Mesenchymal stem cell (in vitro differentiated cells and primary cell): ENCODE measurements around the gene RAD51B.

Experiments used
- DNase-seq: peaks from one replicate; pipeline ENCODE4 v3.0.0-alpha.2; 2013
- H2AFZ ChIP-seq: one replicate; pipeline ENCODE4 v1.6.1; 2013; ENCODE audit warnings: low read depth, mild to moderate bottlenecking, control low read depth, inconsistent platforms, low read length, moderate library complexity
- H2AK5ac ChIP-seq: 2 replicates; pipeline ENCODE4 v1.6.1; 2013; ENCODE audit warnings: low read length, moderate library complexity, mild to moderate bottlenecking, inconsistent platforms; ENCODE audit not compliant: severe bottlenecking
- H2BK120ac ChIP-seq: one replicate; pipeline ENCODE4 v1.6.1; 2013; ENCODE audit warnings: low read depth, mild to moderate bottlenecking, inconsistent platforms, low read length, moderate library complexity
- H2BK12ac ChIP-seq, 2 experiments: one replicate each; pipeline ENCODE4 v1.6.1; 2013; ENCODE audit warnings: inconsistent platforms in 2 of 2, low read length in 2 of 2, mild to moderate bottlenecking in 2 of 2, moderate library complexity in 2 of 2, control low read depth in 1 of 2
- H2BK15ac ChIP-seq: one replicate; pipeline ENCODE4 v1.6.1; 2013; ENCODE audit warnings: mild to moderate bottlenecking, low read depth, inconsistent platforms; ENCODE audit not compliant: poor library complexity, severe bottlenecking
- H2BK5ac ChIP-seq: 2 replicates; pipeline ENCODE4 v1.6.1; 2013; ENCODE audit warnings: low read depth, mild to moderate bottlenecking, low read length, control low read depth, inconsistent platforms; ENCODE audit not compliant: poor library complexity, severe bottlenecking
- H3K14ac ChIP-seq, 2 experiments: one replicate each; pipeline ENCODE4 v1.6.1; 2013; ENCODE audit warnings: inconsistent platforms in 2 of 2, low read length in 2 of 2, control low read depth in 1 of 2, mild to moderate bottlenecking in 1 of 2, moderate library complexity in 1 of 2
- H3K18ac ChIP-seq, 2 experiments: one replicate each; pipeline ENCODE4 v1.6.1; 2013; ENCODE audit warnings: inconsistent platforms in 2 of 2, low read length in 2 of 2, control low read depth in 1 of 2, low read depth in 1 of 2, mild to moderate bottlenecking in 1 of 2
- H3K23ac ChIP-seq, 2 experiments: one replicate each; pipeline ENCODE4 v1.6.1; 2013; ENCODE audit warnings: inconsistent platforms in 2 of 2, low read length in 2 of 2, mild to moderate bottlenecking in 2 of 2, moderate library complexity in 2 of 2, control low read depth in 1 of 2
- H3K27ac ChIP-seq: 2 replicates; pipeline ENCODE4 v1.5.1; 2013; ENCODE audit warnings: mild to moderate bottlenecking, moderate library complexity, low read length, control low read depth, inconsistent platforms; ENCODE audit not compliant: poor library complexity, severe bottlenecking
- H3K27me3 ChIP-seq, 2 experiments: 2 replicates each; pipeline versions ENCODE4 v1.6.1 to v1.7.0; 2013; ENCODE audit warnings: low read length in 2 of 2, mild to moderate bottlenecking in 2 of 2, moderate library complexity in 2 of 2, control low read depth in 1 of 2, inconsistent platforms in 1 of 2; ENCODE audit not compliant: control insufficient read depth in 1 of 2, insufficient read depth in 1 of 2
- H3K36me3 ChIP-seq, 2 experiments: 2 replicates each; pipeline versions ENCODE4 v1.6.1 to v1.7.0; 2013; ENCODE audit warnings: low read length in 2 of 2, control low read depth in 1 of 2, inconsistent platforms in 1 of 2, low read depth in 1 of 2, mild to moderate bottlenecking in 1 of 2; ENCODE audit not compliant: insufficient read depth in 2 of 2, control insufficient read depth in 1 of 2
- H3K4ac ChIP-seq, 2 experiments: one replicate each; pipeline ENCODE4 v1.6.1; 2013; ENCODE audit warnings: inconsistent platforms in 2 of 2, low read length in 2 of 2, mild to moderate bottlenecking in 2 of 2, moderate library complexity in 2 of 2, control low read depth in 1 of 2, low read depth in 1 of 2
- H3K4me1 ChIP-seq: 2 replicates; pipeline ENCODE4 v1.6.1; 2013; ENCODE audit warnings: low read depth, low read length, control low read depth; ENCODE audit not compliant: control insufficient read depth, insufficient read depth
- H3K4me2 ChIP-seq: 2 replicates; pipeline ENCODE4 v1.6.1; 2013; ENCODE audit warnings: low read length, mild to moderate bottlenecking, inconsistent platforms; ENCODE audit not compliant: poor library complexity, severe bottlenecking
- H3K4me3 ChIP-seq, 2 experiments: 2 replicates each; pipeline versions ENCODE4 v1.5.1 to v1.7.0; 2013; ENCODE audit warnings: low read length in 2 of 2, mild to moderate bottlenecking in 2 of 2, control low read depth in 1 of 2, low read depth in 1 of 2; ENCODE audit not compliant: insufficient read depth in 1 of 2
- H3K79me1 ChIP-seq: replicated peaks from 2 replicates; pipeline ENCODE4 v1.6.1; 2013; ENCODE audit warnings: mild to moderate bottlenecking, control low read depth, low read length, inconsistent platforms; ENCODE audit not compliant: poor library complexity, severe bottlenecking
- H3K9ac ChIP-seq: 2 replicates; pipeline ENCODE4 v1.7.0; 2013; ENCODE audit warnings: mild to moderate bottlenecking, low read length, moderate library complexity
- H3K9me3 ChIP-seq: 2 replicates; pipeline ENCODE4 v1.7.0; 2013; ENCODE audit warnings: mild to moderate bottlenecking, low read length; ENCODE audit not compliant: control insufficient read depth
- H4K8ac ChIP-seq: one replicate; pipeline ENCODE4 v1.6.1; 2013; ENCODE audit warnings: inconsistent platforms, mild to moderate bottlenecking, low read length, moderate library complexity
- H4K91ac ChIP-seq: one replicate; pipeline ENCODE4 v1.6.1; 2013; ENCODE audit warnings: mild to moderate bottlenecking, low read length, inconsistent platforms
- WGBS: methylation state at CpG from one replicate; pipeline ENCODE4 v1.1.7; 2013; ENCODE audit warnings: mixed read lengths; 5-methylcytosine and 5-hydroxymethylcytosine counted together

RAD51B gene

DNA sequence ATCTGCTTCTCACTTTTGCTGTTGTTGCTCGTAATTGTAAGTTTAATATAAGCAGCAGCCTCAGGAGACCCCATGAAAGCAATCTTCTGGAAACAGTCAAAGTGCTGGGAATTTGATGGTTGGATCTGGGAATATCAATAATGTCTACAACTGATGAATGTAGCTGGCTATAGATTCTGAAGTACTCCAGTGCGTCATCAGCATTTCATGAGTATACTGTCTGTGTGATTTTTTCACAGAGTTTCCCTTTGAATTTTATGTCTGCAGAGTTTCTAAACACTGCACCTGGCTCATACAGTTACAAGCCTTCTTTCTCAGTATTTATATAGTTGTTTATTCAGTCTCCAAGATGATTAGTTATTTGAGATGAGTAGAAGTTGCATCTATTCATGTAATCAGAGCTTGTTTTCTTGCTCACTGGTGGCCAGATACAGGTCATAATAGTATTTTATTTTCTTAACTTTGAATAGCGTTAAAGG, 222.3 kb downstream of the RAD51B start:
- H3K18ac ChIP-seq = peak overlapping the region in 1 of 2 experiments; percentile 62
- H3K79me1 ChIP-seq = no peaks in the 10 kb centered on the region
- H3K36me3 ChIP-seq = no peaks in the 10 kb centered on the region
- DNase-seq = no peak
- no peak overlapping the region for H3K9ac ChIP-seq
- no peaks in the 10 kb centered on the region for H3K9me3 ChIP-seq
- H3K27ac ChIP-seq = no peak overlapping the region
- no peaks in the 10 kb centered on the region for H3K4me1 ChIP-seq
- H2AFZ ChIP-seq = no peak overlapping the region
- no peak overlapping the region for H4K91ac ChIP-seq
- no peak overlapping the region for H2BK5ac ChIP-seq
- H2BK15ac ChIP-seq = no peak overlapping the region
- H3K27me3 ChIP-seq = no peaks in the 10 kb centered on the region
- H2BK120ac ChIP-seq = no peak overlapping the region
- no peak overlapping the region for H3K23ac ChIP-seq
- no peak overlapping the region for H3K14ac ChIP-seq
- H2AK5ac ChIP-seq = no peak overlapping the region
- no peak overlapping the region for H3K4me3 ChIP-seq
- no peak overlapping the region for H2BK12ac ChIP-seq
- peak overlapping the region in 1 of 2 experiments; percentile 50 for H3K4ac ChIP-seq
- no peak overlapping the region for H3K4me2 ChIP-seq
- H4K8ac ChIP-seq = no peak overlapping the region
- WGBS = 65% methylated on average over 2 of the region's 3 CpGs

DNA sequence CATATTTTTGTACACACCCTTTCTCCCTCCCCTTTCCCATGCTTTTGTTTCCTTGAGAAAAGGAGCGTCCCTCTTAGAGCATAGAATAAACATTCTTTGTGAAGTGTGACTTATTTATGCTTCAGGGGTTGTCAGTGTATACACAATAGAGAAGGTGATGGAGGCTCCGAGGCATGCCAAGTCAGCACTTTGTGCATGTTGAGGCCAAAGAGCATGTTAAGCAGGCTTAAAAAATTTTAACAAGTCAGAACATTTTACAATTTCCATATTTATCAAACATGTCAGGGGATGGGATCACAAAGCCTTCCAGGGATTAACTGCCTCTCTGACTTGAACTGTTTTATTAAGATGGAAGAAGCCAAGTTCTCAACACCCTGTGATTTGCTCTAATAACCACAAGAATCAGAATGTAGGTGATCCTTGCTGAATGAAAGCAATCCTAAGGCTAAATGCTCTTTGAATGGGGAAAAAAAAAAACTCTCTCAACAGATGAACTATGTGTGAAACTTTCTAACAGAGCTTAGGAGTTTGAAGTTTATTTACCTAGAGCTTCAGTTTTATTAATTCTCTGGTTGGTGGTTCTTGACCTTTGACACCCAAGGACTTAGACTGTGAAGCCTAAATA, 223.1 kb downstream of the RAD51B start:
- H3K27me3 ChIP-seq = no peaks in the 10 kb centered on the region
- no peak overlapping the region for H3K18ac ChIP-seq
- no peak overlapping the region for H3K4me2 ChIP-seq
- H3K14ac ChIP-seq = no peak overlapping the region
- peak; percentile 26 for DNase-seq
- H4K8ac ChIP-seq = no peak overlapping the region
- H3K9ac ChIP-seq = no peak overlapping the region
- no peak overlapping the region for H2AFZ ChIP-seq
- H3K23ac ChIP-seq = no peak overlapping the region
- no peak overlapping the region for H2BK15ac ChIP-seq
- no peaks in the 10 kb centered on the region for H3K36me3 ChIP-seq
- no peak overlapping the region for H2BK5ac ChIP-seq
- no peak overlapping the region for H3K27ac ChIP-seq
- H3K9me3 ChIP-seq = no peaks in the 10 kb centered on the region
- H3K4me3 ChIP-seq = no peak overlapping the region
- 27% methylated on average over 2 of the region's 2 CpGs for WGBS
- H4K91ac ChIP-seq = no peak overlapping the region
- no peak overlapping the region for H2AK5ac ChIP-seq
- H3K4ac ChIP-seq = no peak overlapping the region
- no peak overlapping the region for H2BK120ac ChIP-seq
- no peak overlapping the region for H2BK12ac ChIP-seq
- H3K79me1 ChIP-seq = no peaks in the 10 kb centered on the region
- no peaks in the 10 kb centered on the region for H3K4me1 ChIP-seq

DNA sequence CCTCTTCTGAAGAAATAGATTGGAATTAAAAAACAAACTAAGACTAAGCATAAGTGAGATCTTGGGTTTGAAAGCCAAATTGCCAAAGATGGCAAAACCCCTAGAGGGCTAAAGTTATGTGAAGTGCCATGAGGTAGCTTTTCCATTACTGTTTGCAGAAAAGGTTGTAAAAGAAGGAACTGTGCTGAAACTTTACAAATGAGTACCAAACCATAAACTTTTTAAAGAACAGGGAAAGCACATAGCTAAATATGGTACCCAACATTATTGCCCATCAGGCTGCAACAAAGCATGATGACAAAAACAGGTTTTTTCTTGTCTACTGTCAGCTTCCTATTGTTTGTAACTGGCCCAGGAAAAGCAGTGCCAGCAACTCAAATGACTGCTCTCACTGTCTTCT, 224.2 kb downstream of the RAD51B start:
- no peak overlapping the region for H3K4me3 ChIP-seq
- no peaks in the 10 kb centered on the region for H3K9me3 ChIP-seq
- H2BK120ac ChIP-seq = no peak overlapping the region
- H3K79me1 ChIP-seq = no peaks in the 10 kb centered on the region
- H3K4me2 ChIP-seq = no peak overlapping the region
- no peak overlapping the region for H3K23ac ChIP-seq
- no peaks in the 10 kb centered on the region for H3K4me1 ChIP-seq
- H3K14ac ChIP-seq = no peak overlapping the region
- H2BK15ac ChIP-seq = no peak overlapping the region
- H2BK5ac ChIP-seq = no peak overlapping the region
- H4K91ac ChIP-seq = no peak overlapping the region
- no peak overlapping the region for H3K18ac ChIP-seq
- H3K9ac ChIP-seq = no peak overlapping the region
- H3K36me3 ChIP-seq = no peaks in the 10 kb centered on the region
- H2AK5ac ChIP-seq = no peak overlapping the region
- H3K27ac ChIP-seq = no peak overlapping the region
- no peaks in the 10 kb centered on the region for H3K27me3 ChIP-seq
- H3K4ac ChIP-seq = no peak overlapping the region
- no peak overlapping the region for H2BK12ac ChIP-seq
- H2AFZ ChIP-seq = no peak overlapping the region
- no peak overlapping the region for H4K8ac ChIP-seq
- peak; percentile 6 for DNase-seq

DNA sequence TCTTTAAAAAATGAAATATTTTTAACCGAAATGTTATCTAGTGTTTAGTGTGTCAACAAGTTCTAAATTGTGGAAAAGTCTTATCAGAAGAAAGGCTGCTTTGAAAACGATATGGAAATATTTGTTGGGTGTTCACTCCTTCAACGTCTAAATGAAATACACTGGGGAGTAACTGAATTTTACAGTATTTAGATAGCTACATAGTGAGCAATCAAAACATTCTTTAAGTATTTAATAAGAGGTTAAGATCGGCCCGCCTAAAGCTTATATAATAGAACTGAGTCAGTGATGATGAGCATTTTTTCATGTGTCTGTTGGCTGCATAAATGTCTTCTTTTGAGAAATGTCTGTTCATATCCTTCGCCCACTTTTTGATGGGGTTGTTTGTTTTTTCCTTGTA, 228.3 kb downstream of the RAD51B start:
- DNase-seq = no peak
- no peak overlapping the region for H3K23ac ChIP-seq
- no peak overlapping the region for H3K18ac ChIP-seq
- no peak overlapping the region for H4K91ac ChIP-seq
- no peak overlapping the region for H2BK15ac ChIP-seq
- H3K4me2 ChIP-seq = no peak overlapping the region
- H2BK12ac ChIP-seq = no peak overlapping the region
- no peaks in the 10 kb centered on the region for H3K4me1 ChIP-seq
- H3K79me1 ChIP-seq = no peaks in the 10 kb centered on the region
- no peak overlapping the region for H2BK5ac ChIP-seq
- H3K14ac ChIP-seq = no peak overlapping the region
- H4K8ac ChIP-seq = no peak overlapping the region
- H3K36me3 ChIP-seq = no peaks in the 10 kb centered on the region
- 83% methylated on average over 5 of the region's 6 CpGs for WGBS
- no peak overlapping the region for H2AFZ ChIP-seq
- H3K4ac ChIP-seq = no peak overlapping the region
- peak overlapping the region in 1 of 2 experiments; percentile 9 for H3K4me3 ChIP-seq
- H3K27me3 ChIP-seq = no peaks in the 10 kb centered on the region
- no peak overlapping the region for H2AK5ac ChIP-seq
- H3K27ac ChIP-seq = no peak overlapping the region
- H2BK120ac ChIP-seq = no peak overlapping the region
- H3K9me3 ChIP-seq = no peaks in the 10 kb centered on the region
- H3K9ac ChIP-seq = peak overlapping the region; percentile 53
